Trophoblast cell (in vitro differentiated cells and primary cell): Measurements from ENCODE around the gene TIMM44.
"Not testable (repeated sequence)": the region's sequence is repeated elsewhere in the genome, so short reads cannot be mapped to it uniquely, and the experiment has no call there.

Experiments
- DNase-seq, 2 donors: peaks; one replicate each; pipeline ENCODE4 v3.0.0-alpha.2; 2016
- H2AFZ ChIP-seq: 2 replicates; pipeline ENCODE4 v1.6.1; 2013; ENCODE audit warnings: low read length, moderate library complexity, mild to moderate bottlenecking; ENCODE audit not compliant: insufficient read depth, poor library complexity
- H2AK5ac ChIP-seq: 2 replicates; pipeline ENCODE4 v1.6.1; 2013; ENCODE audit warnings: mild to moderate bottlenecking, low read length
- H2BK120ac ChIP-seq: 2 replicates; pipeline ENCODE4 v1.6.1; 2013; ENCODE audit warnings: low read length, mild to moderate bottlenecking, moderate library complexity; ENCODE audit not compliant: insufficient read depth, poor library complexity
- H2BK12ac ChIP-seq: 2 replicates; pipeline ENCODE4 v1.6.1; 2013; ENCODE audit warnings: mild to moderate bottlenecking, low read length, moderate library complexity
- H2BK5ac ChIP-seq: 2 replicates; pipeline ENCODE4 v1.6.1; 2013; ENCODE audit warnings: low read length, low read depth, moderate library complexity, mild to moderate bottlenecking; ENCODE audit not compliant: poor library complexity
- H3K14ac ChIP-seq: 2 replicates; pipeline ENCODE4 v1.6.1; 2013; ENCODE audit warnings: mild to moderate bottlenecking, low read length
- H3K18ac ChIP-seq: 2 replicates; pipeline ENCODE4 v1.6.1; 2013; ENCODE audit warnings: mild to moderate bottlenecking, low read length
- H3K23ac ChIP-seq: 2 replicates; pipeline ENCODE4 v1.6.1; 2013; ENCODE audit warnings: low read length
- H3K27ac ChIP-seq: 2 replicates; pipeline ENCODE4 v1.5.1; 2013; ENCODE audit warnings: low read depth, mild to moderate bottlenecking, inconsistent platforms, low read length, moderate library complexity
- H3K27me3 ChIP-seq: 2 replicates; pipeline ENCODE4 v1.6.1; 2013; ENCODE audit warnings: inconsistent platforms, mild to moderate bottlenecking, low read length, moderate library complexity; ENCODE audit not compliant: insufficient read depth
- H3K36me3 ChIP-seq, 2 experiments: 1 replicate in 1 of 2; 2 replicates in 1 of 2; pipeline ENCODE4 v1.6.1; 2013; ENCODE audit warnings: low read length in 2 of 2, mild to moderate bottlenecking in 2 of 2, moderate library complexity in 1 of 2; ENCODE audit not compliant: insufficient read depth in 2 of 2, control insufficient read depth in 1 of 2
- H3K4ac ChIP-seq: 2 replicates; pipeline ENCODE4 v1.6.1; 2013; ENCODE audit warnings: low read depth, mild to moderate bottlenecking, low read length, moderate library complexity
- H3K4me1 ChIP-seq, 2 experiments: 1 replicate in 1 of 2; 2 replicates in 1 of 2; pipeline ENCODE4 v1.6.1; 2013; ENCODE audit warnings: low read length in 2 of 2, mild to moderate bottlenecking in 2 of 2, moderate library complexity in 1 of 2; ENCODE audit not compliant: insufficient read depth in 2 of 2, control insufficient read depth in 1 of 2
- H3K4me2 ChIP-seq: 2 replicates; pipeline ENCODE4 v1.6.1; 2013; ENCODE audit warnings: inconsistent platforms, mild to moderate bottlenecking, low read length, moderate library complexity
- H3K4me3 ChIP-seq: 2 replicates; pipeline ENCODE4 v1.5.1; 2013; ENCODE audit warnings: mild to moderate bottlenecking, low read depth, low read length, inconsistent platforms
- H3K79me1 ChIP-seq: one replicate; pipeline ENCODE4 v1.6.1; 2013; ENCODE audit warnings: low read length
- H3K79me2 ChIP-seq: 2 replicates; pipeline ENCODE4 v1.6.1; 2013; ENCODE audit warnings: low read length, mild to moderate bottlenecking; ENCODE audit not compliant: control insufficient read depth, insufficient read depth, poor library complexity
- H3K9ac ChIP-seq: 2 replicates; pipeline ENCODE4 v1.6.1; 2013; ENCODE audit warnings: mild to moderate bottlenecking, low read length
- H3K9me3 ChIP-seq: 2 replicates; pipeline ENCODE4 v1.6.1; 2013; ENCODE audit warnings: low read depth, mild to moderate bottlenecking, control low read depth, inconsistent platforms, low read length; ENCODE audit not compliant: insufficient read depth
- H4K12ac ChIP-seq: 2 replicates; pipeline ENCODE4 v1.6.1; 2013; ENCODE audit warnings: low read depth, mild to moderate bottlenecking, low read length, moderate library complexity
- H4K8ac ChIP-seq: 2 replicates; pipeline ENCODE4 v1.6.1; 2013; ENCODE audit warnings: low read depth, mild to moderate bottlenecking, low read length, moderate library complexity
- H4K91ac ChIP-seq: one replicate; pipeline ENCODE4 v1.6.1; 2013; ENCODE audit warnings: low read depth, mild to moderate bottlenecking, low read length, moderate library complexity
- WGBS: extraction: QIAGEN DNeasy Blood & Tissue Kit; methylation state at CpG from one replicate; pipeline ENCODE4 v1.1.7; 2013; ENCODE audit warnings: missing lambda C conversion rate; ENCODE audit not compliant: insufficient read length, insufficient coverage; ENCODE audit errors: extremely low coverage; 5-methylcytosine and 5-hydroxymethylcytosine counted together

TIMM44 gene

DNA sequence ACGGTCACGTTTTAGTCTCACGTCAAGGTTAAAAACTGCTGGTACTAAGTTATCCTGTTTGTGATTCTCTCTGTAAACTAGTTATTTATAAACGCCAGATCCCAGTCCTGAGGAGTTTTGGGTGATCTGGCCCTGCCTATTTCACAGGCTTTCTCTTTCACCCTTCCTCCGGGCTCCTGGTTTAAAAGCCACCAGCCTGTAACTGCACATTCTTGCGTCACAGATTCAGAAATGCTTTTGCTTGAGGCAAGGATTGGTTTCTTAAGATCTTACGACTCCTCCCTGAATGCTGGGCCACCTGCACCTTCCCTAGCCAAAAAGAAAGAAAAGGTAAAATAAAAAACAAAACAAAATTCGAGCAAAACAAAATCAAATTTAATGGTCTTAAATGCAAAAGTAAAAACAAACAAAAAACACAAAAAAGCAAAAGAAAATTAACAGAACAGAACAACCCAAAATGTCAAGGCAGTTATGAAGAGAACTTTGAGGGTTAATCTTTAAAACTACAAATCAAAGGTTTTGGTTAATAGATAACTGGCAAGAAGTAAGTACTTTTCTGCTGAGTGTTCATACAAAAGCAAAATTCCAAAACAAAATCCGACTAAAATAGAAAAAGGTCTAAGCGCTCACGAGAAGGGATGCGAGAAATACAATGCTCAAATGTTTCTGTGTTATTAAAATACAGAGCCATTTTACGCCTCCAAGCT, 18.6 kb upstream of the TIMM44 start:
- WGBS: no CpG with 5 or more reads among the region's 13 CpGs
- no peak overlapping the region for H2BK5ac ChIP-seq
- H2AFZ ChIP-seq: no peak overlapping the region
- H3K4me2 ChIP-seq: no peak overlapping the region
- peak; percentile 61 to 78 for DNase-seq
- no peak overlapping the region for H3K4me3 ChIP-seq
- no peak overlapping the region for H2AK5ac ChIP-seq
- no peak overlapping the region for H2BK120ac ChIP-seq
- H3K9ac ChIP-seq: no peak overlapping the region
- peaks cover 4% of the 10 kb centered on the region for H3K79me1 ChIP-seq
- no peak overlapping the region for H3K27ac ChIP-seq
- no peak overlapping the region for H4K91ac ChIP-seq
- H3K4me1 ChIP-seq: peaks cover 4 to 11% of the 10 kb centered on the region in 2 experiments
- H4K8ac ChIP-seq: no peak overlapping the region
- no peak overlapping the region for H3K4ac ChIP-seq
- H3K9me3 ChIP-seq: no peaks in the 10 kb centered on the region
- no peak overlapping the region for H3K23ac ChIP-seq
- no peak overlapping the region for H3K14ac ChIP-seq
- no peak overlapping the region for H2BK12ac ChIP-seq
- H3K36me3 ChIP-seq: peaks cover 45 to 62% of the 10 kb centered on the region in 2 experiments
- no peak overlapping the region for H4K12ac ChIP-seq
- H3K27me3 ChIP-seq: no peaks in the 10 kb centered on the region
- no peaks in the 10 kb centered on the region for H3K79me2 ChIP-seq
- H3K18ac ChIP-seq: no peak overlapping the region

DNA sequence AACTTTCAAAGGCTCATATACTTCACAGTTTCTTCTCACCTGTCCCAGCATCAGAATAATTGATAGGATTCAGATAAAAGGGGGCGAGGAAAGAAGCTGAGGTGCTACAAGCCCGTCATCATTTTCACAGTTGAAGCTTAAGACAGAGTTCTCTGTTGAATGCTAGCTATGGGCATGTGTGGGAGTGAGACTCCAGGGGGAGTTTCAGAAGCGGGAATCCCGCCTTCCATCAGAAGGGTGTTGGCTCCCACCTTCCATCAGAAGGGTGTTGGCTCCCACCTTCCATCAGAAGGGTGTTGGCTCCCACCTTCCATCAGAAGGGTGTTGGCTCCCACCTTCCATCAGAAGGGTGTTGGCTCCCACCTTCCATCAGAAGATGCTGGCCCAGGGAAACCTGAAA, 17.6 kb upstream of the TIMM44 start:
- H2BK120ac ChIP-seq, H2AFZ ChIP-seq, H3K9ac ChIP-seq, H4K8ac ChIP-seq, H3K23ac ChIP-seq, H2BK5ac ChIP-seq, H2AK5ac ChIP-seq, H3K79me1 ChIP-seq, H2BK12ac ChIP-seq, H4K91ac ChIP-seq, H3K27ac ChIP-seq, H3K4me2 ChIP-seq, H3K4me3 ChIP-seq, H3K27me3 ChIP-seq, H3K9me3 ChIP-seq, H3K79me2 ChIP-seq, H3K14ac ChIP-seq, H3K18ac ChIP-seq, DNase-seq, H3K4ac ChIP-seq, H4K12ac ChIP-seq: not testable (repeated sequence)
- WGBS: no CpG with 5 or more reads among the region's 4 CpGs
- Histone ChIP-seq H3K36me3 (peaks cover 38 to 57% of the 10 kb centered on the region in 2 experiments), H3K4me1 (peaks cover 4 to 11% of the 10 kb centered on the region in 2 experiments)

DNA sequence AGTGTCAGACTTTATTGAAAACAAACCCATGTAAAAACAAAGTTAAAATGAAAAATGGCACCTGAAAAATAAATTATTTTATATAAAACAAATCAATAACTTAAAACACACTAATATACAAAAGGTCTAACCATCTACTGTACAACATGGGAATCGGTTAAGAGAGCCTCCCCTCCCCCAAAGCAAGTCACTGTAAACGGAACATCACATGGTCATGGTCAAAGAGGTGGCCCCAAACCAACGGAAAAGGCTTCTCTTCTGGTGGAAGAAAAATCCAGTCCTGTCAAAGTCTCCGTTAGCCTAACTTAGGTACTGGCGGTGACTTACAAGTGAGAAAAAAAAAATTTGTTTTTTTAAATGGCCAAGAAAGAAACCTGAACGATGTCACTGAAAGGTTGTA, 15.7 kb upstream of the TIMM44 start:
- no peak overlapping the region for H2AK5ac ChIP-seq
- no peaks in the 10 kb centered on the region for H3K79me2 ChIP-seq
- no peak overlapping the region for H3K4me2 ChIP-seq
- no peak overlapping the region for H3K4ac ChIP-seq
- H4K8ac ChIP-seq: no peak overlapping the region
- H3K23ac ChIP-seq: no peak overlapping the region
- no peak overlapping the region for H3K18ac ChIP-seq
- no peak overlapping the region for H2BK120ac ChIP-seq
- no peak for DNase-seq
- H2AFZ ChIP-seq: no peak overlapping the region
- no peak overlapping the region for H2BK5ac ChIP-seq
- H3K14ac ChIP-seq: no peak overlapping the region
- H3K36me3 ChIP-seq: peaks cover 31 to 43% of the 10 kb centered on the region in 2 experiments
- H3K9me3 ChIP-seq: no peaks in the 10 kb centered on the region
- no peak overlapping the region for H3K27ac ChIP-seq
- H4K91ac ChIP-seq: no peak overlapping the region
- H3K79me1 ChIP-seq: no peaks in the 10 kb centered on the region
- no peak overlapping the region for H4K12ac ChIP-seq
- no peaks in the 10 kb centered on the region for H3K4me1 ChIP-seq
- no CpG with 5 or more reads among the region's 6 CpGs for WGBS
- H3K4me3 ChIP-seq: no peak overlapping the region
- no peak overlapping the region for H3K9ac ChIP-seq
- H3K27me3 ChIP-seq: no peaks in the 10 kb centered on the region
- H2BK12ac ChIP-seq: no peak overlapping the region

GRCh38 chr19:7955696-7956095, 12.2 kb upstream of the TIMM44 start:
- no peak overlapping the region for H3K4me2 ChIP-seq
- H2AFZ ChIP-seq: no peak overlapping the region
- H3K9me3 ChIP-seq: no peaks in the 10 kb centered on the region
- H2AK5ac ChIP-seq: no peak overlapping the region
- no peak overlapping the region for H4K12ac ChIP-seq
- no CpG with 5 or more reads among the region's 11 CpGs for WGBS
- H3K9ac ChIP-seq: no peak overlapping the region
- H4K8ac ChIP-seq: no peak overlapping the region
- no peak overlapping the region for H3K27ac ChIP-seq
- DNase-seq: no peak
- no peak overlapping the region for H3K23ac ChIP-seq
- H2BK120ac ChIP-seq: no peak overlapping the region
- H3K4me3 ChIP-seq: no peak overlapping the region
- H3K79me1 ChIP-seq: no peaks in the 10 kb centered on the region
- H3K4me1 ChIP-seq: peaks cover 0 to 3% of the 10 kb centered on the region in 2 experiments
- no peak overlapping the region for H4K91ac ChIP-seq
- peaks cover 11 to 19% of the 10 kb centered on the region in 2 experiments for H3K36me3 ChIP-seq
- no peak overlapping the region for H3K4ac ChIP-seq
- no peak overlapping the region for H3K18ac ChIP-seq
- no peak overlapping the region for H2BK12ac ChIP-seq
- H3K79me2 ChIP-seq: no peaks in the 10 kb centered on the region
- H3K14ac ChIP-seq: no peak overlapping the region
- no peak overlapping the region for H2BK5ac ChIP-seq
- H3K27me3 ChIP-seq: no peaks in the 10 kb centered on the region
